GM23338 (cell line): Measurements from ENCODE around the gene CHAC1. TPM values are rescaled to one million over a fixed set of nuclear protein-coding genes. Genes with fewer than 3 reads are reported as not detected.

ENCODE experiments used
- ATAC-seq: fragments of 200-7000 bp; cut with Tn5 transposase; 3 replicates; pipeline ENCODE4 v1.9.1; 2020
- DNase-seq: peaks from one replicate; pipeline ENCODE4 v3.0.0-alpha.2; 2015; ENCODE audit warnings: low spot score
- H2AFZ ChIP-seq: fragments of 200-600 bp; sonication (generic); 2 replicates; pipeline ENCODE4 v1.8.0; 2016; ENCODE audit warnings: antibody characterized with exemption, mild to moderate bottlenecking, moderate library complexity
- H3F3A ChIP-seq: fragments of 200-600 bp; sonication (generic); replicated peaks from 2 replicates; pipeline ENCODE4 v1.8.0; 2017; ENCODE audit warnings: antibody characterized with exemption, mixed run types, low read depth
- H3K27ac ChIP-seq: fragments of 200-600 bp; sonication (generic); 2 replicates; pipeline ENCODE4 v1.6.1; 2016; ENCODE audit warnings: low read depth
- H3K27me3 ChIP-seq: fragments of 200-600 bp; sonication (generic); 2 replicates; pipeline ENCODE4 v1.8.0; 2016; ENCODE audit warnings: mild to moderate bottlenecking, mixed run types, moderate library complexity; ENCODE audit not compliant: insufficient read depth
- H3K36me3 ChIP-seq: fragments of 200-600 bp; sonication (generic); 2 replicates; pipeline ENCODE4 v1.8.0; 2016; ENCODE audit warnings: mild to moderate bottlenecking; ENCODE audit not compliant: insufficient read depth
- H3K4me1 ChIP-seq: fragments of 200-600 bp; sonication (generic); 2 replicates; pipeline ENCODE4 v1.8.0; 2016; ENCODE audit warnings: mild to moderate bottlenecking, moderate library complexity; ENCODE audit not compliant: insufficient read depth
- H3K4me2 ChIP-seq: fragments of 200-600 bp; sonication (generic); 2 replicates; pipeline ENCODE4 v1.7.1; 2017; ENCODE audit warnings: mixed run types
- H3K4me3 ChIP-seq: fragments of 200-600 bp; sonication (generic); 2 replicates; pipeline ENCODE4 v1.6.1; 2016; ENCODE audit warnings: mixed run types
- H3K79me2 ChIP-seq: fragments of 200-600 bp; sonication (generic); replicated peaks from 2 replicates; pipeline ENCODE4 v1.8.0; 2017; ENCODE audit warnings: mild to moderate bottlenecking; ENCODE audit not compliant: insufficient read depth
- H3K9me2 ChIP-seq: fragments of 200-600 bp; sonication (generic); 2 replicates; pipeline ENCODE4 v1.8.0; 2017; ENCODE audit not compliant: insufficient read depth
- H4K20me1 ChIP-seq: fragments of 200-600 bp; sonication (generic); replicated peaks from 2 replicates; pipeline ENCODE4 v1.8.0; 2017; ENCODE audit warnings: mild to moderate bottlenecking; ENCODE audit not compliant: insufficient read depth
- H3K27ac Mint-ChIP-seq: 2 replicates; pipeline ENCODE4 v1.8.0; 2020; ENCODE audit warnings: inconsistent platforms, mild to moderate bottlenecking, moderate library complexity, mixed read lengths
- H3K27me3 Mint-ChIP-seq: 3 replicates; pipeline ENCODE4 v1.8.0; 2022; ENCODE audit warnings: low read depth, mild to moderate bottlenecking, moderate library complexity, mixed read lengths, inconsistent platforms; ENCODE audit not compliant: insufficient read depth, poor library complexity
- H3K36me3 Mint-ChIP-seq: 3 replicates; pipeline ENCODE4 v1.8.0; 2021; ENCODE audit warnings: low read depth, mild to moderate bottlenecking, inconsistent platforms, moderate library complexity, mixed read lengths
- H3K4me1 Mint-ChIP-seq: 3 replicates; pipeline ENCODE4 v1.8.0; 2020; ENCODE audit warnings: mild to moderate bottlenecking, inconsistent platforms, mixed read lengths
- H3K4me3 Mint-ChIP-seq: 3 replicates; pipeline ENCODE4 v1.8.0; 2021; ENCODE audit warnings: moderate library complexity, mild to moderate bottlenecking, inconsistent platforms, mixed read lengths
- H3K9me3 Mint-ChIP-seq: 3 replicates; pipeline ENCODE4 v1.8.0; 2020; ENCODE audit warnings: moderate library complexity, mild to moderate bottlenecking, inconsistent platforms, mixed read lengths
- CREB1 ChIP-seq: fragments of 250-450 bp; sonication (Bioruptor Pico); IDR thresholded peaks from 2 replicates; pipeline ENCODE4 v1.5.0; 2020; ENCODE audit warnings: low read depth, mild to moderate bottlenecking, moderate library complexity
- CTCF ChIP-seq, 2 experiments: fragments of 200-600 bp in 1 of 2; sonication (generic) in 1 of 2; conservative IDR thresholded peaks; 2 replicates each; pipeline versions ENCODE4 v1.5.1 to v1.6.1; 2016 to 2017; ENCODE audit warnings: antibody characterized with exemption in 2 of 2, low read depth in 2 of 2, mild to moderate bottlenecking in 2 of 2, moderate library complexity in 1 of 2
- ETS1 ChIP-seq: IDR thresholded peaks from 2 replicates; pipeline ENCODE4 v1.6.1; 2016; ENCODE audit warnings: antibody characterized with exemption
- POLR2AphosphoS5 ChIP-seq: IDR thresholded peaks from 2 replicates; pipeline ENCODE4 v1.6.1; 2016; ENCODE audit warnings: antibody characterized with exemption, low read depth
- polyA plus RNA-seq: library from polyadenylated mRNA; unstranded; fragments of >200 nt; fragmentation: Nextera tagmentation; extraction: Ambion mirVana; gene quantifications from 2 replicates; pipeline ENCODE4 v1.2.1, GENCODE V29; 2016
- total RNA-seq: library from RNA; depleted of rRNA; stranded (reverse); fragments of >200 nt; shearing (Covaris generic); gene quantifications from 2 replicates; pipeline ENCODE4 v1.2.3, GENCODE V29; 2014

CHAC1 gene
- total and polyA plus RNA-seq, 2 experiments from 2014 or later: 73.0 to 124 TPM

GRCh38 chr15:40936709-40937666 lies 16.3 kb upstream of the CHAC1 start:
- H3K4me3 ChIP-seq: no peak overlapping the region
- no peaks in the 10 kb centered on the region for H4K20me1 ChIP-seq
- no peaks in the 10 kb centered on the region for H3K79me2 ChIP-seq
- H3K4me1 ChIP-seq: peaks cover 12% of the 10 kb centered on the region; the same call in 1 of the 2 replicates
- Mint-ChIP-seq H3K4me1 (peaks cover 35% of the 10 kb centered on the region), H3K9me3 (no peaks in the 10 kb centered on the region), H3K27me3 (peaks cover 44% of the 10 kb centered on the region), H3K4me3 (no peak overlapping the region; the same call in 2 of the 3 replicates), H3K36me3 (no peaks in the 10 kb centered on the region; the same call in 2 of the 3 replicates), H3K27ac (no peak overlapping the region)
- no peaks in the 10 kb centered on the region for H3K36me3 ChIP-seq
- H2AFZ ChIP-seq: no peak overlapping the region
- peaks cover 9% of the 10 kb centered on the region; the same call in 1 of the 2 replicates for H3F3A ChIP-seq
- DNase-seq (no peak), ATAC-seq (no peak; the same call in 2 of the 3 replicates)
- no peaks in the 10 kb centered on the region for H3K9me2 ChIP-seq
- no peak overlapping the region for H3K4me2 ChIP-seq
- TF ChIP-seq CREB1 (CRISPR knock-in tag): no peak
- TF ChIP-seq POLR2AphosphoS5: no peak
- peaks cover 34% of the 10 kb centered on the region for H3K27me3 ChIP-seq
- no peak overlapping the region for H3K27ac ChIP-seq

GRCh38 chr15:40937762-40938535 lies 15.3 kb upstream of the CHAC1 start:
- H3K36me3 Mint-ChIP-seq: no peaks in the 10 kb centered on the region; the same call in 2 of the 3 replicates

More at GRCh38 chr15:40937762-40938535, 15.3 kb upstream of the CHAC1 start:
- DNase-seq (peak; percentile 45), ATAC-seq (peak; percentile 2; the same call in 1 of the 3 replicates)
- H3K4me1 ChIP-seq: peaks cover 20% of the 10 kb centered on the region
- peaks cover 36% of the 10 kb centered on the region for H3K4me1 Mint-ChIP-seq
- no peaks in the 10 kb centered on the region for H3K79me2 ChIP-seq
- no peak overlapping the region for H3K4me3 ChIP-seq
- no peak overlapping the region for H3K27ac ChIP-seq
- no peak overlapping the region for H3K4me2 ChIP-seq
- H2AFZ ChIP-seq: no peak overlapping the region
- H3K36me3 ChIP-seq: no peaks in the 10 kb centered on the region
- H3K27me3 Mint-ChIP-seq: peaks cover 42% of the 10 kb centered on the region
- peaks cover 17% of the 10 kb centered on the region for H3F3A ChIP-seq
- TF ChIP-seq CTCF (conservative IDR thresholded peaks at IDR 0.05; ENCODE audit: low read depth in 2 of 2) (peak; percentile 33 to 44), CREB1 (CRISPR knock-in tag) (no peak), POLR2AphosphoS5 (no peak), ETS1 (no peak)
- H3K4me3 Mint-ChIP-seq: no peak overlapping the region
- H3K9me2 ChIP-seq: no peaks in the 10 kb centered on the region
- H3K9me3 Mint-ChIP-seq: no peaks in the 10 kb centered on the region; the same call in 2 of the 3 replicates
- H3K27me3 ChIP-seq: peaks cover 25% of the 10 kb centered on the region
- H3K27ac Mint-ChIP-seq: no peak overlapping the region
- H4K20me1 ChIP-seq: no peaks in the 10 kb centered on the region
